GM21576 (cell line): ENCODE results near the gene LFNG.

ENCODE experiments used
- ATAC-seq: cut with Tn5 transposase; IDR thresholded peaks from one replicate; pipeline ENCODE4 v1.9.1; 2021; ENCODE audit warnings: mild to moderate bottlenecking, moderate library complexity; ENCODE audit not compliant: unreplicated experiment

Gene LFNG

DNA sequence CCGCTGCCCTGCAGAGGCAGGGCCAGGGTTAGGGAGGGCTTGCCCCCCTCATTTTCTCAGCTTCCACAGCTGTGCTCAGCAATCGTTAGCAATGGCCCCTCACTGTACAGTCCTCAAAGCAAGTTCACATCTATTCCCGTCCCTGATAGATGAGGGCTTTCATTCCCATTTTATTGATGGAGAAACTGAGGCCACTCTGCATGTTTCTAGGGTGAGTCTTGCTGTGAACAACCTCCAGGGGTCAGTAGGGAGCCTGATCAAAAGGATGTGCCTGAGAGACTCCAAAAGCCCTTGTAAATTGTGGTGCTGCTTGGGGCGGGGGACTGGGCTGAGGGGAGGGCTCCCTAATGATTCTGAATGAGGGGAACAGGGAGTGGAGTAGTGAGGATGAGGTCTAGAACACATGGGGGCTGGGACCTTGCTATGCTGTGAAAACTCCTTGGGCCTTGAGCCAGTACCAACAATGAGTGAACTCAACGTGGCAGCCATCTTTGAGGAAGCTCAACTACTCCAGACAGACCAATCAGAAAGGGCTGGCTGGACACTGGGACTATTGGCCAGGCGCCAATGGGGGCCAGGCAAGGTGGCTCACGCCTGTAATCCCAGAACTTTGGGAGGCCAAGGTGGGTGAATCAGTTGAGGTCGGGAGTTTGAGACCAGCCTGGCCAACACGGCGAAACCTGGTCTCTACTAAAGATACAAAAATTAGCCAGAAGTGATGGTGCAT is 36.7 kb upstream of the LFNG start:
- ATAC-seq, result no peak

DNA sequence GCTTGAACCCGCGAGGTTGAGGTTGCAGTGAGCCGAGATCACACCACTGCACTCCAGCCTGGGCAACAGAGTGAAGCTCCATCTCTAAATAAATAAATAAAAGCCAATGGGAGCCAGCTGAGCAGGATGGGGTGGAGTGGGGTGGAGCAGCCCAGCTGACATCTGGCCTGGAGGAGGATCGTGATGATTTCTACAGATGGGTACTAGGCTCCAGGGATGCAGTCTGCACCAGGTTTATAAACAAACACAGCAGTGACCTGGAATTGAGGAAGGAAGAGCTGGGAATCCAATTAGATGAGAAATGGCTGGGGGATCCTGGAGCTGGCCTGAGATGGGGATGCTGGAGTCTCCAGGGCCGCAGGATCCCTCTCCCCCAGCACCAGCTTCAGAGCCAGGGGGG is 36.1 kb upstream of the LFNG start:
- ATAC-seq, result no peak

DNA sequence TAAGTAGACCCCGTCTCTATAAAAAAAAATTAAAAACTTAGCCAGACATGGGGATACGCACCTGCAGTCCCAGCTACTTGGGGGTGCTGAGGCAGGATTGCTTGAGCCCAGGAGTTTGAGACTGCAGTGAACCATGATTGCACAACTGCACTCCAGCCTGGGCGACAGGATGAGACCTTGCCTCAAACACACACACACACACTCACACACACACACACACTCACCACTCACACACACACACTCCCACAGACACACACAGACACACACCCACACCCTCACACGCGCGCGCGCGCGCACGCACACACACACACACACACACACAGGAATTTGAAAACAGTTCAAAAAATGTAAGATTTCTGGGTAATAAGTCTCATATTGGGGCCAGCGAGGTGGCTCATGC is 34.7 kb upstream of the LFNG start:
- no peak for ATAC-seq

DNA sequence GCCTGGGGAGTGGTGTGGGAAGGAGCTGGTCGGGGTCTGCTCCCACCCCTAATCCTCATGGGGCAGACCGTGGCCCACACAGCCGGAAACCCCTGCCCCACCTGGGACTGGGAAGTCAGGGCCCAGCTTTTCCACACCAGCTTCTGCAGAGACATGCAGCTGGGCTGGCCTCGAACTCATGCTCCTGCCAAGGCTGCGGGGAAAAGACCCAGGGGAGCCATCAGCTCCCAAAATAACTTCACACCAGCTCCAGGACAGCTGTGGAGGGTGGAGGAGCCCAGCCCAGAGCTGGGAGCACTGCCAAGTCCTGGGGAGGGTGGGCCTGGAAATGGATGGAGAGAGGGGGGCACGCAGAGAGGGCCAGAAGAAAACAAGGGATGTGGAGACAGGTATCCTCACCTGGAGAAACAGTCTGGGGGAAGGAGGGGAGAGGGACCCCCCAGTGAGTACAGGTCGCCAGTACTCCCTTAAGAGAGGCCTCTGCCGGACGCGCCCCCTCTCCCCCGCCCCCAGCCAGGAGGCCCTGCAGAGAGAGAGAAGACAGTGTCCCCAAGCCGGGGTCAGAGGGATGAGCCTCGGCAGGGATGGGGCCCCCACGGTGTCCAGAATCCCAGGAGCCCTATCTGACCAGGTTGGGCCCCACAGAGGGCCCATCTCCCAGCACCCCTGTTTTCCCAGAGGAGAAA is 31.8 kb upstream of the LFNG start:
- no peak for ATAC-seq

DNA sequence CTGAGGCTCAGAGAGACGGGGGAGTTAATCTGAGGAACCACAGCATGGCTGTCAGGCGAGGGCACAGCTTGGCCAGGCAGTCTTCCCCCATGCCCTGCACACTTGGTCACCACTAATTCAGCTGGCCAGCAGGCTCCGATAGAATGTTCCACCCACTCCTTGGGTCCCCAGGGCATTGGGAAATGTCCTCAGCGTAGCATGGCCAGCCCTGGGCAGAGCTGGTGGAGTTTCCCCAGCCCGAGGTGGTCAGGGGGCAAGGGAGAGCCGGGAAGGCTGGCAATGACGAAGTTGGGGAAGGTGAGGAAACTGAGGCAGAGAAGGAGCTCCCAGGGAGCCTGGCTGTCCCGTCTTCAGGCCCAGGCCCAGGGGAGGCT is 31.3 kb upstream of the LFNG start:
- ATAC-seq, result no peak

DNA sequence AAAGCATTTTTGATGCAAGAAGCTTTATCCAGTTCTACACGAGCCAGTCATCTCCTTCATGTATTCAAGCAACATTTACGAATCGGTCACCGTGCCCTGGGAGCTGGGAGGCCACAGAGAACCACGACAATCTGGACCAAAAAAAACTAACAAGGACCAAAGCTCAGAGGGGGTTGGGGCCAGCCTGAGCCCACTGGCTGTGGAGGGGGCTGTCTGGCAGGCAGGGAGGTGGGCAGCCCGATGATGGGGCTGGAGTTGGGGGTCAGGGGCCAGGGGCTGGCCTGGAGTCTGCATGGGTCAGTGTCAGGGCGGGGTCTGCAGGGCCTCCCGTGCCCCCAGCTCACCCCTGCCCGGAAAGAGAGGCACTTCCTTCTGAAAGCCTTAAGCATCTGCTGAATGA is 30.9 kb upstream of the LFNG start:
- no peak for ATAC-seq

DNA sequence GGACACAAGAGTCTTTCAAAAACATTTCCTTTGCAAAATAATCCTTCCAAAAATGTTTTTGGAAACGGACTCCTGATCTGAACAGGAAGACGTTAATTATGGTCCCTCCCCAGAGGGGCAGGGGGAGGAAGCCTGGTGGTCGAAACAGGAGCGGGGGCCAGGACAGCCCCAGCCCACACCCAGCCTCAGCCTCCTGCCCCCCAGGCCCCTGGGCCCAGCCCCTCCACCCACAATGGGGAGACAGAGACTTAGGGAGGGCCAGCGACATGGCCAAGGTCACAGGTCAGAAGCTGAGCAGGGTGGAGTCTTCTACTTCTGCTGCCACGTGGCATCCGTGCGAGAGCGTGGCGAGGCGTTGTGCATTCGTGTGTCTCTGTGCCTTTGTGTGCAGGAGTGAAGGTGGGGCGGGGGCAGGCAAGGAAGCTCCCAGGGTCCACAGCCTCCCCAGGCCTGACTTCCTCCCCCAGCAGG is 29.4 kb upstream of the LFNG start:
- ATAC-seq, result no peak

DNA sequence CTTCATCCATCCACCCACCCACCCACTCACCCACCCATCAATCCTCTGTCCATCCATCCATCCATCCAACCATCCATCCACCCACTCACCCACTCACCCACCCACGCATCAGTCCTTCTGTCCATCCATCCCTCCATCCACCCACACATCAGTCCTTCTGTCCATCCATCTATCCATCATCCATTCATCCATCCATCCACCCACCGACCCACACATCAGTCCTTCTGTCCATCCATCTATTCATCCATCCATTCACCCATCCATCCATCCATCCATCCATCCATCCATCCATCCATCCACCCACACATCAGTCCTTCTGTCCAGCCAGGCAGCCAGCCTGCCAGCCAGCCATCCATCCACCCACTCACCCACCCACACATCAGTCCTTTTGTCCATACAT is 27.5 kb upstream of the LFNG start:
- ATAC-seq, result no peak

DNA sequence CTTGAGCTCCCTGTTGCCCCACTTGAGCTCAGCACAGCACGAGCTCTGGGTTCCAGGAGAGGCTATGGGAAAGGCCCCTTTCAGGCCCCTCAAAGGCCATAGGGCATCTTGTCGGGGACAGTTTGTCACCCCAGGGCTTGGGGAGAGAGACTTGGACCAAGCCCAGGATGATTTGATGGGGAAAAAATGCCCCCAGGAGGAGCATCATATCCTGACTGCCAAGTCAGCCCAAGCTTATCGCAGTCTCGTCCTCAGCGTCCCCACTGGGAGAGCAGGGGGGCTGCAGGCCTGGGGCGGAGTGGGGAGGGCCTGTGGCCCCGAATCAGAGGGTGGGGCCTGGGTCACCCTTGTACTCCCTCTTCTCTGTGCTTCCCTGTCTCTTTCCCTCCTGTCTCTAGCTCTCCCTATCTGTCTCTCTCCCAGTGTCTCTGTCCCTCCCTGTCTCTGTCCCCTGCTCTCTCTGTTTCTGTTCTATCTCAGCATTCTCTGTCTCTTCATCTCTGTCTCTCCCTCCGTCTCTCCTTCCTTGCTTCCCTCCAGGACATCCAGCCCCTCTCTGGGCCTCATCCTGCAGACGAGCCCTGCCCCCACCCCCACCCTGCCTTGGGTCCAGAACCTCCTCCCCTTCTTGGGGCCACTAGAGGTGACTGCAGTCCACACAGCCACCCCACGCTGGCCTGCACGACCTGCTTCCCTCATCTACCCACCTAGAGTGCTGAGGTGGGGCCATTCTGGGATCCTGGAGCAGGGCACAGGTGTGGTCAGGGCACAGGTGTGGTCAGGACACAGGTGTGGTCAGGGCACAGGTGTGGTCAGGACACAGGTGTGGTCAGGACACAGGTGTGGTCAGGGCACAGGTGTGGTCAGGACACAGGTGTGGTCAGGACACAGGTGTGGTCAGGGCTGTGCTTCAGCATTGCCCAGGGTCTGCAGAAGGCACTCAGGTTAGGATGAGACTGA is 26.1 kb upstream of the LFNG start:
- ATAC-seq, result no peak

DNA sequence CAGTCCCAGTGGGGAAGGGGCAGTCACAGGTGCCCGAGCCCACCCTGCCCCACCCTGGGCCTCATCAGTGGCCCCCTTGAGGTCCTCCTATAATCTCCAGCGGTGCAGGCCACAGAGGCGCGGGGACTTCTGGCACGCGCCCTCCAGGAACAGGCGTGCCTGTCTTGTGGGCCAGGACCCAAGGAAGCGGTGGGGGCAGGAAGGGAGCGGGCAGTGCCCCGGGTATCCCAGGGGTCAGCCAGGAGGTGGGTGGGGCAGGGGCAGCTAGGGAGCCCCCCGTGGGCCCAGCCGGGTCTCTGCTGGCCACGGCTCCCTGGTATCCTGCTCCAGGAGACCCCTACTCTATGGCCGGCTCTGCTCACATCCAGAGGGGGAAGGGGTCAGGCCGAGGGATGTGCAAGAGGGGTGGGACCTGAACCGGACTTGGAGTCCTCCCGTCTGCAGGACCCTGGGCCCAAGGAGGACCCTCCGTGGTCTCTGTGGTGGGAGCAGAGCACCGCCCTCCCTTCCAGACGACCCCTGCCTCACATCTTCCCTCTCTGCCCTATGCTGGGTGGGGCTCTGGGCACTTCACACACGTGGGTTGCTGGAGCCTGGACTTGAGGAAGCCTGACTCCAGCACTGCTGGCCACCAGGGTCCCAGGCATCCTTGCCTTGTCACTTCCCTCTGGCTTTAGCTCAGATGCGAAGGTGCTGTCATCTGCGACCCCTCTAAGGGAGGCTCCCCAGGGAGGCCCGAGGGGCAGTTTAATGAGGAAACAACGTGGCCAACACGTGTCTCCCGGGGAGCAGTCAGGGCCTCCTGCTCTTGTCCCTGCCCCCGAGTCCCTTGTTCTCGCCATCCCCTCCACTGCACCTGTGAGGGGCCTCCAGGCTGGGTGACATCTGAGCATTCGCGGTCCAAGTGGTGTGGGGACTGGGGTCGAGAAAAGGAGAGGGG is 25.1 kb upstream of the LFNG start:
- ATAC-seq, result no peak

DNA sequence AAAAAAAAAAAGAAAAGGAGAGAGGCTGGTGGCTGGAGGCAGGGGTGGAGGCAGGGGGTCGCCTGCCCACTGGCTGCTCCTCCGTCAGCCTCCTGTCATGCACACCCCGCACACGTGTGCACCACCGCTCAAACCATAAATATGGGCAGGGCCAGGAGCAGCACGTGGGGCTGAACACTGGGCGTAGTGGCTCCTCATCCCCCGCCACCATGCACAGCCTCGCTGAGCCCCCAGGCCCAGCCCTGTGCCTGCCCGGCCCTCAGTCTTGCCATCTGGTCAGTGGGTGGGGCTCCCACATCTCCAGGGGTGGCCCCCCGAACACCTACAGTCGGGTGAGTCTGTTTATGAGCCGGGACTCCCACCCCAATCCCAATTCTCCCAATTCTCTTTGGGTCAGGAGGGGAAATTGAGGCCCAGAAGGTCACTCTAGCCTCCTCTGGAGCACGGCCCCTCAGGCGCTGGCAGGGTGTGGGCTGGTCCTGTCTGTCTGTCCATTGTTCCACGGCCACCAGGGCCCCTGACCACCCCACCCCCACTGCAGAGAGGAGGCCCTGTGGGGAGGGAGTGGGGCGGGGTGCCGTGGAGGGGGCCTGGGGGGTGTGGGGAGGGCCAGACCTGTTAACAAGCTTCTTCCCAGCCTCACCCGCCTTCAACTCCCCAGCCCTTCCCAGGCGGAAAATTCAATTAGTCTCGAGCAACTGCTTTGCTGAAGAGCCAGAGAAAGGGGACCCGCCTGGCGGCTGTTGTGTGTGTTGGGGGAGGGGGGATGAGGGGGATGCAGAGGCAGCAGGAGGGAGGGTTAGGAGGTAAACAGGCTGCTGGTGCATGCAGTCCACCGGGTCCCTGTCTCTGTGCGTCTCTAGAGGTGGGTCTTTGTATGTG is 23.9 kb upstream of the LFNG start:
- no peak for ATAC-seq

DNA sequence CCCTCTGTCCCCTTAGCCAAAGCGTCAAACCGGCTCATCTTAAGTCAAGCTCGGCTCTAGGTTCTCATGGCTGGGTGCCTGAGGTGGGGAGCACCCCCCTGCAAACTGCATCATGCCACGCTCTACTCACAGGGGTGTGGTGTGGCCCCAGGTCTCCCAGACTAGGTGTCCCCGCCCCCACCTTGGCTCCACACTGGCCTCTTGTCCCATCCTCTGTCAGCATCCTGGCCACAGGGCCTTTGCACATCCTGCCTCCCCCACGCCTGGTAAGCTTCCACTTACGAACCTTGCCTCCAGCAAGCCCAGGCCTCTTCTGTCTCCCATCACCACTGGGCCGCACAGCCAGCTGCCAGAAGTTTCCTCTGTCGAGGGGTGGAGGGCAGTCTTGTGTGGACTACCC is 23.2 kb upstream of the LFNG start:
- no peak for ATAC-seq

DNA sequence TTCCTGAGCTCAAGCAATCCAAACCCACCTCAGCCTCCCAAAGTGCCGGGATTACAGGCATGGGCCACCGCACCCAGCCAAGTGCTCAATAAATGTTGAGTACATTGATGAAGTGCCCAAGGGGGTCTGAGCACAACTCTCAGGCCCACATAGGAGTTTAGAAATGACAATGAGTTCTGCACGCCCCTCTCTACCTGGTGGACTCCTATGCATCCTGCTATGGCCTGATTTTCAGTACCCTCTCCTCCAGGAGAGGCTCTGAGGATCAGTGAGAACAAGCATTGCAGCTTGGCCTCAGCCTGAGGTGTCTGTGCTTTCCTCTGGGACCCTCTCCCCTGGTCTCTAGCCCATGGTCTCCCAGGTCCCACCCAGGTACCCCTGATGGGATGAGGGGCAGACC is 22.5 kb upstream of the LFNG start:
- ATAC-seq, result no peak

DNA sequence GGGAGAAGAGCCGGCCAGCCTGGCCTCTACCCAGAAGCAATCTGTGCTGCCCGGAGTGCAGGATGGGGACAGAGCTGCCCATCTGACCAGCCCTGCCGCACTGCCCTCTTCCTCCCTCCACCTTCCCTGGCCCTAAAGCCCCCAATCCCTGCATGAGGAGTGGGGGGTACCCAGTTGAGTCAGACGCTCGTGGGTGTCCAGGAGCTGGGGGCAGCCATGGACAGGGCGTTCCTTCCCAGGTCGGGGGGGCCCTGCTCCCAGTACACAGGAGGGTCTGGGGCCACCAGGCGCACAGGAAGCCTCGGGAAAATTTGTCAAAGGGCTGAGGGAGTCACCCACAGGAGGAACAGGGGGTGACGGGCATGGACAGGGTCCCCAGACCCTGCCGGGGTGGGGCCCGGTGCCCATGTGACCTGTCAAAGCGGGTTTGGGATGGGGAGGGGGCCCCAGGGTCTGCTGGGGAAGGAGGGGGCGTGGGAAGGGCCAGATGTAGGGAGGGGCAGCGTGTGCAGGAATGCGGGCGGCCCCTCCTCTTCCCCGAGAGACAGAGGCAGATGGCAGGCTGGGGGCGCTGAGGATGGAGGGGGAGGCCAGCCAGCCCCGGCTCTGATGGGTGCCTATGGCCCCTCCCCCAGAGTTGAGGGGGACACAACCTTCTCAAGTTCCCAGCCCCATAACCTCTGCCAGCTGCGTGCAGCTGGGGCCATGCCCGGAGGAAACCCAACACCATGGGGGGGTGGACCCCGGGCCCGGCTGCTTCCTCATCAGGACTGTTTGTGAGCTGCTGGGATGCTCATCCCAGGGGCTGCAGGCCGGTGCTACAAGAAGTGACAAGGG is 21.9 kb upstream of the LFNG start:
- no peak for ATAC-seq

DNA sequence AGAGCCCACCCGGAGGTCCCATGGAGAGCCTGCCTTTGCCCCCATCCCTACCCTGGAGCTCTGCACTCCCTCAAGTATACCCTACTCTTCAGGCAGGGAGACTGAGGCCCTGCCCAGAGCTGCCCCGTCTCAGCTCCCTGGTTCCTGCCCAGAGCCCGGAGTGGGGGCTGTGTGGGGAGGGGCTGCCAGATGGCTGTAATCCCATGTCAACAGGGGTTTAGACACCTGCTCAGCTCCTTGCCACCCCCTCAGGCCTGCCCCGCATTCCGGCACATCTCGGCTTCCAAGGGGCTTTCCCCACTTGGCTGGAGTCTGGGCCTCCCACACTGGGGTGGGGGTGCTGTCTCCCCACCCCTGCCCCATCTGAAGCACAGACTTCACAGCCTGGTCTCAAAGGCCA is 20.9 kb upstream of the LFNG start:
- ATAC-seq, result no peak

DNA sequence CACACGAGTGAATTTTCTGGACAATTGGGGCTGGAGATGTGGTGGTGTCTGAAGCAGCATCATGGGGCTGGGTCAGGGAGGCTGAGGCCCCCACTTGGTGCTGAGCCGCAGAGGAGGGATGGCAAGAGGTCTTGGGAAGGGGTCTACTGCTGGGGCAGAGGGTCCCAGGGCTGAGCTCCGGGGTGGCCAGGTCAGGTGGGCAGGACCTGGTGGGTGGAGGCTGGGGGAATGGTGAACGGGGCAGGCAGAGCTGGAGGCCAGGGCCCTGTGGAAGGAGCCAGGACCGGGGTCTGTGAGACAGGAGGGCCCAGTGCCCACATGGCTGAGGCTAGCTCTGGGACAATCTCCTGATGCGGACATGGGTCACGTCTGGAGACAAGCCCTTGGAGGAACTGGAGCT is 20.4 kb upstream of the LFNG start:
- ATAC-seq, result no peak

DNA sequence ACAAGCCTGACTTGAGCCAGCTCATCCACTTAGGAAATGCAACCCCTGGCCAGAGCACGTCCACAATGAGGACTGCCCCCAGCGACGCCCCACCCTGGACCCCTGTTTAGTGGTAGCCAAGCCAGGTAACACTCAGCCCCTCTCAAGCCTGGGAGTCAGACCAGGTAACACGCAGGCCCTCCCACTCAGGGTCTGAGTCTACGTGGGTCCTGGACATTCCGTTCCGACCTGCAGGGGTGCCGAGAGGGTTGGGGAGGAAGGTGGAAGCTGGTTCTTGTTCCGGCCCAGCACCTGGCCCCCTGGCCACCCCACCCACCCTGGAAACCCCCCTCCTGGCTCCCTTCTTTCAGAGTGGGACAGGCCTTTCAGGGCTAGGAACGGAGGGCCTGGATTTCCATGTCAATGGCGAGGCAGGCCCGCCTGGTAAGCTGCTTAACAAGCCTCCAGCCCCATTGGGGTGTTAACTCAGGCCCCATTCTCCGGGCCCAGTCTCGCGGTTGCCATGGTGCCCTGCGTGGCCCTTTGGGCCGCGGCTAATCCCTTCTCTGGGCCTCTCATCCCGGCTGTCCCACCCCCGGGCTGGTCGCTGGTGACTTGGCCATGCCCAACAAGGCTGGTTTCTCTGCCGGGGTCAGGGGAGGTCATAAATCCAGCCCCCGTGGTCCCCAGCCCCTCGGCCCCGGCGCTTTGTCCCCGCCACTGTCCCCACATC is 19.7 kb upstream of the LFNG start:
- no peak for ATAC-seq

DNA sequence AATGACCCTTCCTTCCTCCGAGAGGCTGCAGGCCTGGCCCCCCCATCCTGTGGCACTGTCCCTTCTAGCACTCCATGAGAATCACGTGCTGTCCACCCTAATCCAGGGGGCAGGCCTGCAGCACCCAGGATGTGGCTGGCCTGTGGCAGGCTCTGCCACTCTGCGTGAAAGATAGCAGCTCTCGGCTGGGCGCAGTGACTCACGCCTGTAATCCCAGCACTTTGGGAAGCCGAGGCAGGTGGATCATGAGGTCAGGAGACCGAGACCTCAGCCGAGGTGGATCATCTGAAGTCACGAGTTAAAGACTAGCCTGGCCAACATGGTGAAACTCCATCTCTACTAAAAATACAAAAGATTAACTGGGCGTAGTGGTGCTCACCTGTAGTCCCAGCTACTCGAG is 18.9 kb upstream of the LFNG start:
- no peak for ATAC-seq
